HG03354 (cell line): ENCODE measurements around the gene MYO3B.
"Not testable (repeated sequence)": the region's sequence is repeated elsewhere in the genome, so short reads cannot be mapped to it uniquely, and the experiment has no call there.

Experiments
- ATAC-seq: cut with Tn5 transposase; IDR thresholded peaks from one replicate; pipeline ENCODE4 v1.9.1; 2021; ENCODE audit warnings: mild to moderate bottlenecking; ENCODE audit not compliant: unreplicated experiment, poor library complexity, severe bottlenecking

The MYO3B gene

DNA sequence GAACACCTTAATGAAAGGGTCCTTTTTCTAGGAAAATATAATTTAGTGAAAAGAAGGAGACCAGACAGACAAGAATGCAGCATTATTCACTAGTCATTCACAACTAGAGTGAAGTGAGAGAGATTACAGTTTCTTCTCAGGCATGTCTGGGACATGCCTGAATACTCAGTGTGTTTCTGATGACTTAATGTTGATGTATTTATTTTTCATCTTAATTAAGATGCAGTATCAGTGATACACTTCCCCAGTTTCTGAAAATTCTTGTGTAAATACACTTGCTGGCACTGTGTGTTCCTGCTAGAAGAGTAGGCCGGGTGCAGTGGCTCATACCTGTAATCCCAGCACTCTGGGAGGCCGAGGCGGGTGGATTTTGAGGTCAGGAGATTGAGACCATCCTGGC lies 143.6 kb downstream of the MYO3B start:
- no peak for ATAC-seq

DNA sequence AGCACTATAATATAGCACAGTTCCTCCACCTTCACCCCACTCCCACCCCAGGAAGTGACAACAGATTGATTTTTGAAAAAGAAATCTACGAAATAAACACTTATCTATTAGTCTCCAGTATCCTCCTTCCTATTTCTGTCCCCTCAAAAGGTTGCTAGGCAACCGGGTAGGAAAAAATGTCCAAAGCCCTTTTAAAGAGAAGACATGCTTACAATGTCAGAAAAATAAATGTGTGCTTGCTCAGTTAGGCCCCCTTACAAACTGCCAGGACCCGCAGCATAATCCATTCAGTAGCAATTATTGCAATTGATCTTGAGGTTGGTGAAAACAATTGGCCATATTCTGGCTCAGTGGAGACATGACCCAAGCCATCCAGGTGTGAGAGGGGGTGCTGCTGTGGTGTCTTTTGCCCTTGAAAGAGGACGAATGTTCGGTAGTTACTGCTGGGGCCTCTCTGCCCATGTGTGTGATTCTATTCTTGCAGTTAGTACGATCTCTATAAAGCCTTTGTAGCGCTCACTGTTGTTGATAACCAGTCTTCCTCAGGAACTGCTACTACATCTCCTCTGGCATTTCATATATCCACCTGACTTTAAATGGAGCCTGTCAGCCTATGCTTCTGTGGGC lies 144.3 kb downstream of the MYO3B start:
- no peak for ATAC-seq

- ATAC-seq: no peak
Measured at GRCh38 chr2:170323743-170324142, 145.8 kb downstream of the MYO3B start.

DNA sequence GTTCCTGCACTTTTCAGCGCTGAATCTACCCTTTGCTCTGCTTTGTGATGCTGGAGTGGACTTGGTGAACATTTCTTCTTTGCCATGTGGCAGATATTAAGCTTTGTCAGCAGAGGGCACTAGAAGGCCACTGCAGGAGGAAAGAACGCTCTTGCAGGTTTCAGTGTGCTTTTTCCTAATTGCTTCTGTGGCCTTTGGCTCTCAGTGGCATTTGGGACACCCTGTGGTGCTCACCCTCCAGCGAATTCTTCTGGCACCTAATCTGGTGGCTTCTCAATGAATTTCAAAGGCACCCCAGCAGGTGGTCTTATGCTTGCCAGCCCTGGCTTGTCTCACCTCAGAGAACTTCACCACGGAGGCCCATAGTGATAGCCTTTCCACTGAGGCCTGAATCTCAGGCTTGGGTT lies 146.7 kb downstream of the MYO3B start:
- no peak for ATAC-seq

DNA sequence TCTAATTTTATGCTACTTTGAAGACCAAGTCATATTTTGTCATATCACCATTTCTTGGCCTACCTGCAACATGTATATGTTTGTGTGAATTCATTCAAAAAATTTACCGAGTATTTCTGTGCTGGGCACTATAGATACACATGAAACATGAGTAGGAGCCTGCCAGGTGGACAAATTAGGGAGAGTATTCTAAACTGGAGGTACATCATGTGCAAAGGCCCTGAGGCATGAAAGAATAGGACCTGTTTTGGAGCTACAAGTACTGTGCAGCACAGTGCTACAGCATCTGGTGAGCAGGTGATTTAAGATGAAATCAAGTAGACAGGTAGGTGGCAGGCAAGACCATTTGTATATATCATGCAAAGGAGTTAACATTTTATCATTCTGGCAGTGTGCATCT lies 152.9 kb downstream of the MYO3B start:
- ATAC-seq: no peak

GRCh38 chr2:170332676-170333402 lies 154.9 kb downstream of the MYO3B start:
- no peak for ATAC-seq

DNA sequence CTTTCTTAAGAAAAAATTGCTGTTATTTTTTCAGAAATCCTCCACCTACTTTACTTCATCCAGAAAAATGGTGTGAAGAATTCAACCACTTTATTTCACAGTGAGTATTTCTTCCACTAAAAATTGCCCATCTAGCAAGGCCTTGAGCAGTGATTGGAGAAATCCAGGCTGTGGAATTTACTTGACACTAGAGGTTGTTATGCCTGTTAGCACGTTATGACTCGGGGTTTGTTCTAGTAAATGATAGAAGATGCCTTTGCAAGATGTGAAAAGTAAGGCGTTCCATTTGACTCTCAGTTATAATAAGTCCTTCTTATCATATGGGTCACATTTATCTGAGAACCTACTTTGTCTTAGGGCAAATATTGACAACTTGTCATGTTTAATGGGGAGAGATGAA lies 157.4 kb downstream of the MYO3B start:
- ATAC-seq: no peak

GRCh38 chr2:170336408-170336807 lies 158.5 kb downstream of the MYO3B start:
- no peak for ATAC-seq

GRCh38 chr2:170336916-170337315 lies 159.0 kb downstream of the MYO3B start:
- no peak for ATAC-seq

DNA sequence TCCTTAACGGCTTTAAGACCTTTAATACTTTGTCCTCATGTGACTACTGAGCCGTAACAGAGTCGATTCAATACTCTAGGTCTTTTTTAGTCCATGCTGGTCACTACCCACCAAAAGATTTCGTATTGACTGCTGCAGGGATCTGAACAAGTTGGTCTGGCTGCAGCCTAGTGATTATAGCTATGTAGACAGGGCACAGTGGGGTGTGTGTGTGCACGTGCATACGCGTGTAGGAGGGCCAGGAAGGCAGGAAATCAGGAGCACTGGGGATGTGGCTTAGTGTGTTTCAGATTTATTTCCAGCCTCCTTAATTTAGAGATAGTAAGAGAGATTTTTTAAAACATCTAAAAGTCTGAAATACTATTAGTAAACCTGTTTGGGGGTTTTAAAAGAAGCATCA lies 161.4 kb downstream of the MYO3B start:
- ATAC-seq: no peak

- ATAC-seq: no peak
Measured at GRCh38 chr2:170339750-170340692, 162.1 kb downstream of the MYO3B start.

- ATAC-seq: no peak
Measured at GRCh38 chr2:170340693-170341068, 162.7 kb downstream of the MYO3B start.

- no peak for ATAC-seq
Measured at GRCh38 chr2:170341684-170342623, 164.0 kb downstream of the MYO3B start.

DNA sequence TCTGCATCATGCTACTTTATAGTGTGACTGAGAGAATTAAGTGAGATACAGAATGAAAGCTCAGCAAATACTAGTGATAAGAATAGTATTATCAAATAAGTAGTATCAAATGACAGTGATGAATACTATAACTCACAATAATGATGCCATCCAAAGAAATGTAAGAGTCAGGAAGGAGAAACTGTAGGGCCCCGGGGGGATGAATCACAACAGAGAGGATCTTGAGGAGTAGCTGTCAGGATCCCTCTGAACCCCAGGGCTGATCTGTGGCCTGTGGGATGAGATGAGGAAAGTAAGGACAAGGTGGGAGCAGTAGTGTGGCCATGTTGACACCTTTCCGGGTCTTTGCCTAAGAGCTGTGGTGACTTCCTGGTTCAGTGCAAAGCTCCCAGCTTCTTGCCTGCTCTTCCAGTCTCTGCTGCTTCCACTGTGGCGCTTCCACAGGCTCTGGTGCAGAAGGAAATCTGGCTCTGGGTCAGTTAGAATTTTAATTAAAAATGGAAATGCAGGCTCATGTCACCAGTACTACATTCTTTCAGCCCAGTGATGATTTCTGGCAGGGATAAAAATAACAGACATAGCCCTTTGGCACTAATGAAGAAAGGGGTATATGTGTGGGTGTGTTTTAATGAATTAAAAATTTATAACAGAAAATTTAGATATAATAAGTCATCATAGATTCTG lies 166.9 kb downstream of the MYO3B start:
- no peak for ATAC-seq

- no peak for ATAC-seq
Measured at GRCh38 chr2:170345607-170346006, 167.7 kb downstream of the MYO3B start.

- ATAC-seq: not testable (repeated sequence)
Measured at GRCh38 chr2:170349269-170349668, 171.3 kb downstream of the MYO3B start.

- no peak for ATAC-seq
Measured at GRCh38 chr2:170350929-170351826, 173.2 kb downstream of the MYO3B start.

- no peak for ATAC-seq
Measured at GRCh38 chr2:170353723-170354122, 175.8 kb downstream of the MYO3B start.
